ENCODE measurements around the gene FCGR2B.
"Not testable (repeated sequence)": the region's sequence is repeated elsewhere in the genome, so short reads cannot be mapped to it uniquely, and the experiment has no call there.

The FCGR2B gene

GRCh38 chr1:161662684-161663339 lies at the start of gene FCGR2B:
TSS of gene FCGR2B (plus strand) at chr1:161663143. CDS start at chr1:161663242, 99 bp downstream.
- in situ Hi-C loops (cut with HindIII; ENCODE audit: low pct_unique_long_range_greater_than_20kb, low sequenced_read_pairs) = not testable (repeated sequence)

GRCh38 chr1:161616417-161616816 lies 46.5 kb upstream of the FCGR2B start:
- in situ Hi-C loops (cut with HindIII; ENCODE audit: low pct_unique_long_range_greater_than_20kb, low sequenced_read_pairs); DNase-seq (ENCODE audit: low read depth in 1 of 2, low spot score in 1 of 2): not testable (repeated sequence)

More at GRCh38 chr1:161662684-161663339, at the start of gene FCGR2B:
- not testable (repeated sequence) for DNase-seq (ENCODE audit: low read depth in 1 of 2, low spot score in 1 of 2)

GRCh38 chr1:161618517-161618916 lies 44.4 kb upstream of the FCGR2B start:
- in situ Hi-C loops (cut with HindIII; ENCODE audit: low pct_unique_long_range_greater_than_20kb, low sequenced_read_pairs); DNase-seq (ENCODE audit: low read depth in 1 of 2, low spot score in 1 of 2): not testable (repeated sequence)

GRCh38 chr1:161620399-161620798 lies 42.5 kb upstream of the FCGR2B start:
- in situ Hi-C loops (cut with HindIII; ENCODE audit: low pct_unique_long_range_greater_than_20kb, low sequenced_read_pairs); DNase-seq (ENCODE audit: low read depth in 1 of 2, low spot score in 1 of 2): not testable (repeated sequence)

- DNase-seq (ENCODE audit: low read depth in 1 of 2, low spot score in 1 of 2); in situ Hi-C loops (cut with HindIII; ENCODE audit: low pct_unique_long_range_greater_than_20kb, low sequenced_read_pairs): not testable (repeated sequence)
Measured at GRCh38 chr1:161621181-161622000, 41.6 kb upstream of the FCGR2B start.

- in situ Hi-C loops (cut with HindIII; ENCODE audit: low pct_unique_long_range_greater_than_20kb, low sequenced_read_pairs); DNase-seq (ENCODE audit: low read depth in 1 of 2, low spot score in 1 of 2): not testable (repeated sequence)
Measured at GRCh38 chr1:161622054-161622453, 40.9 kb upstream of the FCGR2B start.

GRCh38 chr1:161623401-161624051 lies 39.4 kb upstream of the FCGR2B start:
- DNase-seq (ENCODE audit: low read depth in 1 of 2, low spot score in 1 of 2); in situ Hi-C loops (cut with HindIII; ENCODE audit: low pct_unique_long_range_greater_than_20kb, low sequenced_read_pairs): not testable (repeated sequence)

- DNase-seq (ENCODE audit: low read depth in 1 of 2, low spot score in 1 of 2); in situ Hi-C loops (cut with HindIII; ENCODE audit: low pct_unique_long_range_greater_than_20kb, low sequenced_read_pairs): not testable (repeated sequence)
Measured at GRCh38 chr1:161624605-161625004, 38.3 kb upstream of the FCGR2B start.

- DNase-seq (ENCODE audit: low read depth in 1 of 2, low spot score in 1 of 2); in situ Hi-C loops (cut with HindIII; ENCODE audit: low pct_unique_long_range_greater_than_20kb, low sequenced_read_pairs): not testable (repeated sequence)
Measured at GRCh38 chr1:161626445-161627146, 36.3 kb upstream of the FCGR2B start.

- DNase-seq (ENCODE audit: low read depth in 1 of 2, low spot score in 1 of 2); in situ Hi-C loops (cut with HindIII; ENCODE audit: low pct_unique_long_range_greater_than_20kb, low sequenced_read_pairs): not testable (repeated sequence)
Measured at GRCh38 chr1:161630128-161630742, 32.7 kb upstream of the FCGR2B start.

GRCh38 chr1:161631076-161631475 lies 31.9 kb upstream of the FCGR2B start, which contains the start of gene FCGR3B:
TSS of gene FCGR3B (minus strand) at chr1:161631176. CDS start at chr1:161631094, 82 bp downstream.
- no peak for TF ChIP-seq JUND (IDR thresholded peaks at IDR 0.05; ENCODE audit: low read depth)
- DNase-seq (ENCODE audit: low read depth in 1 of 2, low spot score in 1 of 2) = no peak
- in situ Hi-C loops (cut with HindIII; ENCODE audit: low pct_unique_long_range_greater_than_20kb, low sequenced_read_pairs) = no loop called here

- in situ Hi-C loops (cut with HindIII; ENCODE audit: low pct_unique_long_range_greater_than_20kb, low sequenced_read_pairs); DNase-seq (ENCODE audit: low read depth in 1 of 2, low spot score in 1 of 2): not testable (repeated sequence)
Measured at GRCh38 chr1:161634993-161635392, 27.9 kb upstream of the FCGR2B start.

- DNase-seq (ENCODE audit: low read depth in 1 of 2, low spot score in 1 of 2); in situ Hi-C loops (cut with HindIII; ENCODE audit: low pct_unique_long_range_greater_than_20kb, low sequenced_read_pairs): not testable (repeated sequence)
Measured at GRCh38 chr1:161636189-161636782, 26.7 kb upstream of the FCGR2B start.

GRCh38 chr1:161636976-161637375 lies 26.0 kb upstream of the FCGR2B start:
- in situ Hi-C loops (cut with HindIII; ENCODE audit: low pct_unique_long_range_greater_than_20kb, low sequenced_read_pairs) = not testable (repeated sequence)

GRCh38 chr1:161638251-161638993 lies 24.5 kb upstream of the FCGR2B start:
- DNase-seq (ENCODE audit: low read depth in 1 of 2, low spot score in 1 of 2); in situ Hi-C loops (cut with HindIII; ENCODE audit: low pct_unique_long_range_greater_than_20kb, low sequenced_read_pairs): not testable (repeated sequence)

More at GRCh38 chr1:161636976-161637375, 26.0 kb upstream of the FCGR2B start:
- DNase-seq (ENCODE audit: low read depth in 1 of 2, low spot score in 1 of 2) = not testable (repeated sequence)

- not testable (repeated sequence) for DNase-seq (ENCODE audit: low read depth in 1 of 2, low spot score in 1 of 2)
Measured at GRCh38 chr1:161639203-161639602, 23.7 kb upstream of the FCGR2B start.

More at GRCh38 chr1:161639203-161639602, 23.7 kb upstream of the FCGR2B start:
- in situ Hi-C loops (cut with HindIII; ENCODE audit: low pct_unique_long_range_greater_than_20kb, low sequenced_read_pairs) = not testable (repeated sequence)
